GM18909 (cell line): Measurements from ENCODE around the gene DTX2.
A peak's percentile ranks its signal among the peaks of the same experiment; 100 is the strongest.
"Not testable (repeated sequence)": the region's sequence is repeated elsewhere in the genome, so short reads cannot be mapped to it uniquely, and the experiment has no call there.

Experiments
- ATAC-seq: cut with Tn5 transposase; IDR thresholded peaks from one replicate; pipeline ENCODE4 v1.9.1; 2021; ENCODE audit warnings: mild to moderate bottlenecking; ENCODE audit not compliant: unreplicated experiment, poor library complexity

The DTX2 gene

DNA sequence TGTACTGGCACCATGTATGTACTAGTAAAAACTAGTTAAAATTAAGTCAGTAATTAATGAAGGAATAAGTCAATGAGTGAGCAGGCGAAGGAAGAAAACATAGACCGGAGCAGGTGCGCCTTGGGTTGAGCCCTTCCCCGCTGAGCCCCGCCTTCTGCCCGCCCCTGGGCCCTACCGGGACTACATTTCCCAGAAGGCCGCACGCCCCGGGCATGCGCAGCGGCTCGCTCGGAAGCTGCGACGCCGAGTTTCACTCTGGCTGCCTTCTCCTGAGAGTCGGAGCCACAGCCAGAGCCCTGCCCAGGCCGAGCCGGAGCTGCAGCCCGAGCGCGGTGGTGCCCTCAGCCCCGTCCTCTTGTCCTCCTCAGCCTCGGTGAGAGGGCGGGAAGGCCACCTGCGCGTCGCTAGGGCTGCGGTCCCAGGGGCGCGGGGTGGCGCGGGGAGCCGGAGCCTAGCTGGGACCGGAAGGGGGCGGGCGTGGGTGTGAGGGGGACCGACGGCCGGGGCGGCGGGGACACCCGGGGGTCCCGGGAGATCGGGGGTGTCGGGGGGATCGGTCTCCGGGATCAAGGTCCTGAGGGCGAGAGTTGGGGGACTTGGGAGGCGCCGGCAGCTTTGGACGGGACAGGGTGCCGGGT is at the start of gene DTX2:
DTX2 (plus strand) TSS at position 246 of the 638 bp plus-strand sequence. CDS start 18,801 bp downstream, outside the sequence.
- peak; percentile 97 for ATAC-seq

DNA sequence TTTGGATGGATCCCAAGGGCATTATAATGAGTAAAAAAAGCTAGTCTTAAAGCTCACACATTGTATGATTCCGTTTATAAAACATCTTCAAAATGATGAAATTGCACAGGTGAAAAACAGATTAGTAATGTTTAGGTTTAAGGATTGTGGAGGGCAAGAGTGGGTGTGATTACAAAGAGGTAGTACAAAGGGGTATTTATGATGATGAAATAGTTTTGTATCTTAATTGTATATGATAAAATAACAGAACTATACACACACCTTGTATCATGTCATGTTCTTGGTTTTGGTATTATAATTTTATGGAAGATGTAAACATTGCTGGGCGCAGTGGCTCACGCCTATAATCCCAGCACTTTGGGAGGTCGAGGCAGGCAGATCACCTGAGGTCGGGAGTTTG is 49.3 kb upstream of the DTX2 start:
- ATAC-seq = no peak

DNA sequence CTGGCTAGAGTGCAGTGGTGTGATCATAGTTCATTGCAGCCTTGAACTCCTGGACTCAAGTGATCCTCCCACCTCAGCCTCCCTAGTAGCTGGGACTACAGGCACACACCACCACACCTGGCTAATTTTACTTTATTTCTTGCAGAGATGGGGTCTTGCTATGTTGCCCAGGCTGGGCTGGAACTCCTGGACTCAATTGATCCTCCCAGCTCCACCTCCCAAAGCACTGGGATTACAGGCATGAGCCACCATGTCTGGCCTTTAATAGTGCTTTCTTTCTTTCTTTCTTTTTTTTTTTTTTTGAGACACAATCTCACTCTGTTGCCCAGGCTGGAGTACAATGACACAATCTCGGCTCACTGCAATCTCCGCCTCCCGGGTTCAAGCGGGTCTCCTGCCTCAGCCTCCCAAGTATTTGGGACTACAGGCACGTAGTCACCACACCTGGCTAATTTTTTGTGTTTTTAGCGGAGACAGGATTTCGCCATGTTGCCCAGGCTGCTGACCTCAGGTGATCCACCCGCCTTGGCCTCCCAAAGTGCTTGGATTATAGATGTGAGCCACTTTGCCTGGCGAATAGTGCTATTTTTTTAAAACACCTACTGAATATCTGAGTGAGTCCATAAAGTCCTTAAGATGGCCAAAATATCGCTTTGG is 43.7 kb upstream of the DTX2 start:
- not testable (repeated sequence) for ATAC-seq

DNA sequence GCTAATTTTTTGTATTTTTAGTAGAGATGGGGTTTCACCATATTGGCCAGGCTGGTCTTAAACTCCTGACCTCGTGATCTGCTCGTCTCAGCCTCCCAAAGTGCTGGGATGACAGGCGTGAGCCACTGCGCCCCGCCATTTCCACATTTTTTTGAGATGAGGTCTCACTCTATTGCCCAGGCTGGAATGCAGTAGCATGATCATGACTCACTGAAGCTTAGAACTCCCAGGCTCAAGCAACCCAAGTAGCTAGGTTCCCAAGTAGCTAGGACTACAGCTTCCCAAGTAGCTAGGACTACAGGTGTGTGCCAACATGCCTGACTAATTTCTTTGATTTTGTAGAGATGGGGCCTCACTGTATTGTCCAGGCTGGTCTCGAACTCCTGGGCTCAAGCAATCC is 40.4 kb upstream of the DTX2 start:
- not testable (repeated sequence) for ATAC-seq

- ATAC-seq = no peak
Observed at GRCh38 chr7:76423666-76424412, 37.7 kb upstream of the DTX2 start.

DNA sequence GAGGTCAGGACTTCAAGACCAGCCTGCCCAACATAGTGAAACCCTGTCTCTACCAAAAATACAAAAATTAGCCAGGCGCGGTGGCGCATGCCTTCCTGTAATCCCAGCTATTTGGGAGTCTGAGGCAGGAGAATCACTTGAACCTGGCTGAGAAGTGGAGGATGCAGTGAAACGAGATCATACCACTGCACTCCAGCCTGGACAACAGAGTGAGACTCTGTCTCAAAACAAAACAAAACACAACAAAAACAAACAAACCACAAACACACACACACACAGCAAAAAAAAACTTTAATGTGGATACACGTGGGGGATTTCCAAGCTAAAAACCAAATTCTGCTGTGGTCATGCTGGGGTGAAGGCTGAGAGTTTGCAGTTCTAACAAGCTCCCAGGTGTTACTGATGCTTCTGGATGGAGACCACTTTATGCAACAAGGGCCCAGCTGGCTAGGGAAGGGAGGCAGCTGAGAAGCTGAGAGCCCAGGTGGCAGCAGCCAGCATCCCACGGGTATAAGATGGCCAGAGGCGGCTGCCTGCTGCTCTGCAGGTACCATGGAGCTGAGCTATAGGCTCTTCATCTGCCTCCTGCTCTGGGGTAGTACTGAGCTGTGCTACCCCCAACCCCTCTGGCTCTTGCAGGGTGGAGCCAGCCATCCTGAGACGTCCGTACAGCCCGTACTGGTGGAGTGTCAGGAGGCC is 36.9 kb upstream of the DTX2 start, which contains the start of gene ZP3:
ZP3 (plus strand) TSS at position 538 of the 699 bp plus-strand sequence; CDS start at position 553, 15 bp downstream.
- peak; percentile 65 for ATAC-seq

DNA sequence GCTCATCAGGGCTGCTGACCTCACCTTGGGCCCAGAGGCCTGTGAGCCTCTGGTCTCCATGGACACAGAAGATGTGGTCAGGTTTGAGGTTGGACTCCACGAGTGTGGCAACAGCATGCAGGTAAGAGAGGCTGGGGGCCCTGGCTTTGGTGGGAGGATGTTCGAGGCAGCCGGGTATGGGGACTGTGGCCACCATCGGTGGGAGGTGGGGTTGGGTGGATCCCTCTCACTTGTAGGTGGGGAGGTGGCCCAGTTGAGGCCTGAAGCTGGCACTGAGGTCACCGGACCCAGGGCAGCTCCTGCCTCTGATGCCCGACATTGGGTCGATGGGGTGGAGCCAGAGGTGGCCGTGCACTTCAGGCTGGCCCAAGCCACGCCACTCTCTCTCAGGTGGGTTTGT is 36.4 kb upstream of the DTX2 start:
- no peak for ATAC-seq

DNA sequence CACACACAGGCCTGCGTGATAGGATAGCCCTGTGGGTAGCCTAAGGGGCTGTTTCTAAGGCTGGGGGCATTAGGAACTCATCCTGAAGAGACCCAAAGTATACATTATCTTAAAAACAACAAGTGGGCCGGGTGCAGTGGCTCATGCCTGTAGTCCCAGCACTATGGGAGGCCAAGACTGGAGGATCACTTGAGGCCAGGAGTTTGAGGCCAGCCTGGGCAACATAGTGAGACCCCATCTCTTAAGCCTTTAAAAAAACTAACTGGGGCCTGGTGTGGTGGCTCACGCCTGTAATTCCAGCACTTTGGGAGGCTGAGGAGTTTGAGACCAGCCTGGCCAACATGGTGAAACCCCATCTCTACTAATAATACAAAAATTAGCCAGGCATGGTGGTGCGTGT is 36.0 kb upstream of the DTX2 start:
- ATAC-seq = not testable (repeated sequence)

DNA sequence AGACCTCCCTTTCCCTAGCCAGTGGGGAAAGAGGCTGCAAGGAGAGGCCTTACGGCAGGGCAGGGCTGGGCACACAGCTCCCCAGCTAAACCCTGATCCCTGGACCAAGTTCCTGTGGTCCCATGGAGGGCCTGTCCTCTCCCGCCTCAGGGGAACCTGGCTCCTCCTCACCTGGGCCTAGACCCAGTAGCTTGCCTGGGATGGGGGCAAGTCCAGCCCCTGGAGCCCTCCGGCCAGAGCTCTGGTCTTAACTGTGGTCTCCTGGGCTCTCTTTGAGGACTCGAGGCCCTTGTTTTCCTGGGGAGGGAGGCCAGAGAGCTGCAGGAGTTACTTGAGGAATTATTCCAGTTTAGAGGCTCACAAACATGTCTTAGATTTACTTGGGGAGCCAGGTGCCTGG is 35.3 kb upstream of the DTX2 start:
- ATAC-seq = no peak

GRCh38 chr7:76427635-76428034 is 33.9 kb upstream of the DTX2 start:
- ATAC-seq = no peak

- no peak for ATAC-seq
Observed at GRCh38 chr7:76428149-76428823, 33.2 kb upstream of the DTX2 start.

- no peak for ATAC-seq
Observed at GRCh38 chr7:76428868-76429805, 32.4 kb upstream of the DTX2 start.

DNA sequence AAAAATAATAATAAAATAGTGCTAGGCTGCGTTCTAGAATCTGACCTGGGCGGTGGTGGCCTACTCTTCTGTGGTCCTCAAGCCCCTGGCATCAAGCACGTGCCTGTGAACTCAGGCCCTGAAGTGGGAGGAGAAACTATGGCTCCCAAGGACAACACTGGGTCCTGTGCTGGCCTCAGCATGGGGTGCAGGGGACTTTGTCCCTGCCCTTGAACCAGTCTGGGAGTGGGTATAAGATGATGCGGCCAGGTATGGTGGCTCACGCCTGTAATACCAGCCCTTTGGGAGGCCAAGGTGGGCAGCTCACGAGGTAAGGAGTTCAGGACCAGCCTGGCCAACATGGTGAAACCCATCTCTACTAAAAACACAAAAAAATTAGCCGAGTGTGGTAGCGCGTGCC is 31.3 kb upstream of the DTX2 start:
- ATAC-seq = no peak

GRCh38 chr7:76430836-76431235 is 30.7 kb upstream of the DTX2 start:
- no peak for ATAC-seq

- peak; percentile 75 for ATAC-seq
Observed at GRCh38 chr7:76437873-76438272, 23.6 kb upstream of the DTX2 start.

- ATAC-seq = not testable (repeated sequence)
Observed at GRCh38 chr7:76439120-76439888, 22.2 kb upstream of the DTX2 start.

DNA sequence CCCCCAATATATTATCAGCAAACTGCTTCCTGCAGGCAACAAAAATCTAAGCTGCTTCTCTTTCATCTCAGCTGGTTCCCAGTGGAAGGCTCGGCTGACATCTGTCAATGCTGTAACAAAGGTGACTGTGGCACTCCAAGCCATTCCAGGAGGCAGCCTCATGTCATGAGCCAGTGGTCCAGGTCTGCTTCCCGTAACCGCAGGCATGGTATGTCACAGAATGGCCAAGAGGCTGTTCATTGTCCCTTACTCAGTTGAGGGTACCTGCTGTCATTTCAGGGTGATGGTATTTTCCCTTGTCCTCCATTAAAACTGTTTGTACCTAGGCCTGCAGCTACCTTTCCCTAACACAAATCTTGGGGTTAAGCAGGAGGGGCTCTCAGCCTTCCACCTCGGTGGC is 21.1 kb upstream of the DTX2 start:
- ATAC-seq = not testable (repeated sequence)

- ATAC-seq = peak; percentile 38
Observed at GRCh38 chr7:76441792-76442191, 19.7 kb upstream of the DTX2 start.
